Caco-2 (cell line): ENCODE data around the gene ANGPTL5. TPM values are rescaled to one million over a fixed set of nuclear protein-coding genes. Genes with fewer than 3 reads are reported as not detected.

ENCODE experiments used
- BruUV-seq: library from RNA; stranded (reverse); fragments of 400-500 nt; replicated peaks from 2 replicates; lab custom pipeline; 2021; lab: Mats Ljungman, UMichigan
- CTCF ChIA-PET: fragments of 300-600 bp; sonication (Branson Sonifier 250); formaldehyde crosslinking; loops from one replicate; lab custom pipeline; 2022; ENCODE audit warnings: antibody characterized with exemption; lab: Charles Lee
- POLR2A ChIA-PET: fragments of 300-600 bp; sonication (Branson Sonifier 250); formaldehyde crosslinking; loops from one replicate; lab custom pipeline; 2022; ENCODE audit warnings: antibody characterized with exemption; lab: Charles Lee
- DNase-seq, 2 experiments: peaks; one replicate each; pipeline versions ENCODE4 v3.0.0 to v3.0.0-alpha.2; 2020 to 2022
- H3K27me3 ChIP-seq: replicated peaks from 2 replicates; pipeline ENCODE4 v1.6.0; 2011; ENCODE audit warnings: low read length; ENCODE audit not compliant: control insufficient read depth, insufficient read depth
- H3K36me3 ChIP-seq: 2 replicates; pipeline ENCODE4 v1.5.1; 2011; ENCODE audit warnings: low read length; ENCODE audit not compliant: control insufficient read depth, insufficient read depth
- H3K4me1 ChIP-seq: fragments of 250-450 bp; sonication (Bioruptor Pico); 2 replicates; pipeline ENCODE4 v1.5.1; 2020; ENCODE audit warnings: mild to moderate bottlenecking
- H3K4me3 ChIP-seq: 2 replicates; pipeline ENCODE4 v1.5.1; 2011; ENCODE audit warnings: low read depth, mild to moderate bottlenecking, control low read depth, low read length
- H3K9me3 ChIP-seq: fragments of 250-450 bp; sonication (Bioruptor Pico); 2 replicates; pipeline ENCODE4 v1.5.1; 2020; ENCODE audit warnings: mild to moderate bottlenecking, moderate library complexity
- H3K27ac Mint-ChIP-seq: one replicate; pipeline ENCODE4 v1.8.0; 2022; ENCODE audit warnings: mixed read lengths; ENCODE audit not compliant: unreplicated experiment
- H3K27me3 Mint-ChIP-seq: one replicate; pipeline ENCODE4 v1.8.0; 2022; ENCODE audit warnings: mixed read lengths; ENCODE audit not compliant: insufficient read depth, unreplicated experiment
- H3K36me3 Mint-ChIP-seq: one replicate; pipeline ENCODE4 v1.8.0; 2022; ENCODE audit warnings: mild to moderate bottlenecking, mixed read lengths; ENCODE audit not compliant: insufficient read depth, unreplicated experiment
- H3K4me1 Mint-ChIP-seq: one replicate; pipeline ENCODE4 v1.8.0; 2022; ENCODE audit warnings: low read depth, mixed read lengths; ENCODE audit not compliant: unreplicated experiment
- H3K4me3 Mint-ChIP-seq: one replicate; pipeline ENCODE4 v1.8.0; 2022; ENCODE audit warnings: mild to moderate bottlenecking, moderate library complexity, mixed read lengths; ENCODE audit not compliant: unreplicated experiment
- H3K9me3 Mint-ChIP-seq: one replicate; pipeline ENCODE4 v1.8.0; 2022; ENCODE audit warnings: mixed read lengths; ENCODE audit not compliant: unreplicated experiment
- intact Hi-C: fragments of 100-400 bp; cut with micrococcal nuclease; formaldehyde crosslinking; loops from one replicate; pipeline ENCODE4 v1.10.0; 2022; ENCODE audit not compliant: unreplicated experiment
- total RNA-seq: library from RNA; stranded (reverse); gene quantifications from 2 replicates; pipeline ENCODE4 v1.2.3, GENCODE V29; 2022
- TF ChIP-seq, protein P1 (sequence below), 2 experiments: fragments of 200-600 bp in 1 of 2; IDR thresholded peaks; 1 replicate in 1 of 2; 2 replicates in 1 of 2; pipeline versions ENCODE4 v1.5.1 to v1.8.0; 2011 to 2022; ENCODE audit warnings: antibody characterized with exemption in 1 of 2, control low read depth in 1 of 2, inconsistent platforms in 1 of 2, low read depth in 1 of 2, low read length in 1 of 2, mild to moderate bottlenecking in 1 of 2, moderate library complexity in 1 of 2; ENCODE audit not compliant: insufficient read depth in 1 of 2, severe bottlenecking in 1 of 2, unreplicated experiment in 1 of 2

Gene ANGPTL5
- total RNA-seq, 1 experiment from 2014 or later: not detected

DNA sequence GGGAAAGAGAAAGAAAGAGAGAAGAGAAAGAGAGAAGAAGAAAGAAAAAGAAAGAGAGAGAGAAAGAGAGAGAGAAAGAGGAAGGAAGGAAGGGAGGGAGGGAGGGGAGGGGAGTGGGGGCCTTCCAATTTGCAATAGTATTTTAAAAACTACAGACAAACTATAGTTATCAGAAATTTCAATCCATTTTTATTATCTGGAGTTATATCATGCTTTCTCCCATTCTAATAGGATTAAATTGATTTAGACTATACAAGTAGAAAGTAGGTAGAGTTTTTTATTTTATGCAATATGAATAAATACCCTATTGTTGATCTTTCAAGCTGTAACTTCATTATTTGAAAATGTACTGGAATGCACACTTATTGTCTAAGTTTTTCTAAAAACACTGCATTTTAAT lies 71.7 kb downstream of the ANGPTL5 start:
- TF ChIP-seq, protein P1, sequence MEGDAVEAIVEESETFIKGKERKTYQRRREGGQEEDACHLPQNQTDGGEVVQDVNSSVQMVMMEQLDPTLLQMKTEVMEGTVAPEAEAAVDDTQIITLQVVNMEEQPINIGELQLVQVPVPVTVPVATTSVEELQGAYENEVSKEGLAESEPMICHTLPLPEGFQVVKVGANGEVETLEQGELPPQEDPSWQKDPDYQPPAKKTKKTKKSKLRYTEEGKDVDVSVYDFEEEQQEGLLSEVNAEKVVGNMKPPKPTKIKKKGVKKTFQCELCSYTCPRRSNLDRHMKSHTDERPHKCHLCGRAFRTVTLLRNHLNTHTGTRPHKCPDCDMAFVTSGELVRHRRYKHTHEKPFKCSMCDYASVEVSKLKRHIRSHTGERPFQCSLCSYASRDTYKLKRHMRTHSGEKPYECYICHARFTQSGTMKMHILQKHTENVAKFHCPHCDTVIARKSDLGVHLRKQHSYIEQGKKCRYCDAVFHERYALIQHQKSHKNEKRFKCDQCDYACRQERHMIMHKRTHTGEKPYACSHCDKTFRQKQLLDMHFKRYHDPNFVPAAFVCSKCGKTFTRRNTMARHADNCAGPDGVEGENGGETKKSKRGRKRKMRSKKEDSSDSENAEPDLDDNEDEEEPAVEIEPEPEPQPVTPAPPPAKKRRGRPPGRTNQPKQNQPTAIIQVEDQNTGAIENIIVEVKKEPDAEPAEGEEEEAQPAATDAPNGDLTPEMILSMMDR (IDR thresholded peaks at IDR 0.05; ENCODE audit: insufficient read depth in 1 of 2, low read depth in 1 of 2, low read length in 1 of 2, severe bottlenecking in 1 of 2, unreplicated experiment in 1 of 2): no peak
- Mint-ChIP-seq H3K27ac (no peak overlapping the region), H3K9me3 (peaks cover 17% of the 10 kb centered on the region), H3K4me1 (no peaks in the 10 kb centered on the region), H3K4me3 (no peak overlapping the region), H3K36me3 (no peaks in the 10 kb centered on the region), H3K27me3 (no peaks in the 10 kb centered on the region)
- Histone ChIP-seq H3K36me3 (no peaks in the 10 kb centered on the region), H3K9me3 (no peaks in the 10 kb centered on the region; the same call in 1 of the 2 replicates), H3K4me1 (peaks cover 15% of the 10 kb centered on the region), H3K27me3 (no peaks in the 10 kb centered on the region), H3K4me3 (no peak overlapping the region)
- CTCF ChIA-PET: no interaction called here
- DNase-seq: no peak
- POLR2A ChIA-PET: no interaction called here
- BruUV-seq: no TSS peak
- intact Hi-C loops: no loop called here

DNA sequence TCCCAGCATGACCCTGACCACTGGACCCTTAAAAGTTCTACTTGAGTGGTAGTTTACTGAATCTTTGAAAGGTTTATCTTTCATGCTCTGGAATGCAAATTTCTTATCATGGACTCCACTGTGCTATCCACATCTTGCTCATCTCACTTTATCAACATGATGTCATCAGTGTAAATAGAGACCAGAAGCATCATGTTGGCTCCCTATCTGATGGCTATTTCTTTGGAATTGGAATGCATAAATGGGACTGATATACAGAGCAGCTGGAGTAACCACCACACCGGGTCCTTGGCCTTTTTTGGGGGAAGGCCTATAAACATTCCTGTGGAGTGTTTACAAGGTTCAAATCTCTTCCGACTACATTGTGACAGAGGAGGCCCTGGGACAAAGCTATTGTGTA lies 75.6 kb downstream of the ANGPTL5 start:
- no peaks in the 10 kb centered on the region for H3K36me3 ChIP-seq
- CTCF ChIA-PET: interaction anchor here (0.6 to 1.6 kb wide), 3 partner anchors 25 to 403 kb away, joined by 3 to 5 read pairs (median 3); no protein-coding TSS in a partner anchor
- H3K4me3 Mint-ChIP-seq: no peak overlapping the region
- H3K4me1 ChIP-seq: peaks cover 15% of the 10 kb centered on the region
- H3K4me3 ChIP-seq: no peak overlapping the region
- peaks cover 17% of the 10 kb centered on the region for H3K9me3 Mint-ChIP-seq
- H3K27me3 Mint-ChIP-seq: no peaks in the 10 kb centered on the region
- intact Hi-C loops: no loop called here
- H3K36me3 Mint-ChIP-seq: no peaks in the 10 kb centered on the region
- H3K27me3 ChIP-seq: no peaks in the 10 kb centered on the region
- POLR2A ChIA-PET: no interaction called here
- no peaks in the 10 kb centered on the region; the same call in 1 of the 2 replicates for H3K9me3 ChIP-seq
- no TSS peak for BruUV-seq
- H3K4me1 Mint-ChIP-seq: no peaks in the 10 kb centered on the region
- DNase-seq: peak in 1 of 2 experiments; percentile 50
- no peak overlapping the region for H3K27ac Mint-ChIP-seq
- TF ChIP-seq, protein P1 (IDR thresholded peaks at IDR 0.05; ENCODE audit: insufficient read depth in 1 of 2, low read depth in 1 of 2, low read length in 1 of 2, severe bottlenecking in 1 of 2, unreplicated experiment in 1 of 2): no peak

Other genes with a start within 250 kb of the ANGPTL5 start
- gene CEP126, start 1.5 kb downstream of the ANGPTL5 start, total RNA-seq: 4.3 and 4.6 TPM in 2 replicates
- gene CFAP300, start 130.9 kb upstream of the ANGPTL5 start, total RNA-seq: 2.2 and 3.9 TPM in 2 replicates
- 207 and 227 TPM in 2 replicates for gene YAP1, start 193.9 kb upstream of the ANGPTL5 start, total RNA-seq